IMR-90 (cell line): ENCODE results near the gene RRP1B. TPM values are rescaled to one million over a fixed set of nuclear protein-coding genes. Genes with fewer than 3 reads are reported as not detected.

ENCODE experiments used
- ATAC-seq: fragments of 200-7000 bp; cut with Tn5 transposase; 2 replicates; pipeline ENCODE4 v1.9.1; 2020; ENCODE audit warnings: low read depth, mild to moderate bottlenecking, moderate library complexity
- BruUV-seq: library from RNA; stranded (reverse); fragments of 400-500 nt; replicated peaks from 2 replicates; lab custom pipeline; 2021; lab: Mats Ljungman, UMichigan
- CTCF ChIA-PET: fragments of 300-600 bp; formaldehyde crosslinking; extraction: SDS; loops from one replicate; lab custom pipeline; 2021; ENCODE audit warnings: antibody characterized with exemption; lab: Yijun Ruan, JAX
- POLR2A ChIA-PET: fragments of 300-600 bp; sonication (Branson Sonifier 250); formaldehyde crosslinking; loops from one replicate; lab custom pipeline; 2022; ENCODE audit warnings: antibody characterized with exemption; ENCODE audit not compliant: unreplicated experiment; lab: Charles Lee
- DNase-seq: peaks from one replicate; pipeline ENCODE4 v3.0.0; 2013
- H2AFZ ChIP-seq: replicated peaks from 2 replicates; pipeline ENCODE3; 2013; ENCODE audit warnings: low read length, mild to moderate bottlenecking; ENCODE audit not compliant: poor library complexity
- H2AK5ac ChIP-seq: 2 replicates; pipeline ENCODE4 v1.6.1; 2013; ENCODE audit warnings: low read depth, low read length, inconsistent platforms
- H2AK9ac ChIP-seq: replicated peaks from 2 replicates; pipeline ENCODE3; 2013; ENCODE audit warnings: mild to moderate bottlenecking, low read depth, low read length, moderate library complexity; ENCODE audit not compliant: poor library complexity
- H2BK120ac ChIP-seq: 2 replicates; pipeline ENCODE4 v1.6.1; 2013; ENCODE audit warnings: low read depth, low read length, inconsistent platforms
- H2BK15ac ChIP-seq: 3 replicates; pipeline ENCODE4 v1.6.1; 2013; ENCODE audit warnings: low read depth, low read length, inconsistent platforms
- H2BK20ac ChIP-seq: 2 replicates; pipeline ENCODE4 v1.6.1; 2013; ENCODE audit warnings: low read depth, mild to moderate bottlenecking, inconsistent platforms, low read length, moderate library complexity
- H2BK5ac ChIP-seq: 2 replicates; pipeline ENCODE4 v1.6.1; 2013; ENCODE audit warnings: mild to moderate bottlenecking, low read depth, low read length, inconsistent platforms; ENCODE audit not compliant: poor library complexity, severe bottlenecking
- H3K14ac ChIP-seq: replicated peaks from 2 replicates; pipeline ENCODE4 v1.6.1; 2013; ENCODE audit warnings: low read depth, low read length, inconsistent platforms
- H3K18ac ChIP-seq: 2 replicates; pipeline ENCODE4 v1.6.1; 2013; ENCODE audit warnings: low read depth, low read length, control low read depth
- H3K23ac ChIP-seq: 2 replicates; pipeline ENCODE4 v1.6.1; 2013; ENCODE audit warnings: low read depth, low read length, inconsistent platforms
- H3K27ac ChIP-seq: 2 replicates; pipeline ENCODE4 v1.5.1; 2013; ENCODE audit warnings: mild to moderate bottlenecking, control low read depth, low read length; ENCODE audit not compliant: insufficient read depth
- H3K27me3 ChIP-seq: 2 replicates; pipeline ENCODE4 v1.6.1; 2013; ENCODE audit warnings: low read length; ENCODE audit not compliant: control insufficient read depth, insufficient read depth
- H3K36me3 ChIP-seq: 2 replicates; pipeline ENCODE4 v1.6.1; 2013; ENCODE audit warnings: low read length, mixed read lengths; ENCODE audit not compliant: control insufficient read depth, insufficient read depth
- H3K4ac ChIP-seq: 2 replicates; pipeline ENCODE4 v1.6.1; 2013; ENCODE audit warnings: low read depth, low read length, inconsistent platforms
- H3K4me1 ChIP-seq: 2 replicates; pipeline ENCODE4 v1.6.1; 2013; ENCODE audit warnings: low read length, mixed read lengths; ENCODE audit not compliant: control insufficient read depth, insufficient read depth
- H3K4me2 ChIP-seq: 2 replicates; pipeline ENCODE4 v1.6.1; 2013; ENCODE audit warnings: low read depth, mild to moderate bottlenecking, control low read depth, low read length, moderate library complexity
- H3K4me3 ChIP-seq: 2 replicates; pipeline ENCODE4 v1.5.1; 2013; ENCODE audit warnings: low read depth, mild to moderate bottlenecking, control low read depth, low read length, moderate library complexity; ENCODE audit not compliant: insufficient read depth
- H3K56ac ChIP-seq: 2 replicates; pipeline ENCODE4 v1.6.1; 2013; ENCODE audit warnings: low read length, inconsistent platforms; ENCODE audit not compliant: insufficient read depth; ENCODE audit errors: extremely low read depth
- H3K79me1 ChIP-seq, 2 experiments: 2 replicates each; pipeline ENCODE4 v1.6.1; 2013; ENCODE audit warnings: low read length in 2 of 2, inconsistent platforms in 1 of 2, low read depth in 1 of 2
- H3K9ac ChIP-seq: 2 replicates; pipeline ENCODE4 v1.6.1; 2013; ENCODE audit warnings: low read depth, low read length, control low read depth
- H3K9me1 ChIP-seq: 2 replicates; pipeline ENCODE4 v1.6.1; 2013; ENCODE audit warnings: low read length, inconsistent platforms; ENCODE audit not compliant: insufficient read depth
- H3K9me3 ChIP-seq: 2 replicates; pipeline ENCODE4 v1.6.1; 2013; ENCODE audit warnings: low read length; ENCODE audit not compliant: control insufficient read depth, insufficient read depth
- H4K20me1 ChIP-seq: 2 replicates; pipeline ENCODE4 v1.6.1; 2013; ENCODE audit warnings: low read length, inconsistent platforms; ENCODE audit not compliant: insufficient read depth
- H4K5ac ChIP-seq: 2 replicates; pipeline ENCODE4 v1.6.1; 2013; ENCODE audit warnings: mild to moderate bottlenecking, low read depth, low read length, control low read depth
- H4K8ac ChIP-seq, 2 experiments: 2 replicates each; pipeline ENCODE4 v1.6.1; 2013; ENCODE audit warnings: low read depth in 2 of 2, low read length in 2 of 2, control low read depth in 1 of 2, inconsistent platforms in 1 of 2
- H4K91ac ChIP-seq: 2 replicates; pipeline ENCODE4 v1.6.1; 2013; ENCODE audit warnings: low read depth, low read length, inconsistent platforms; ENCODE audit not compliant: insufficient read depth
- CHD1 ChIP-seq: IDR thresholded peaks from 2 replicates; pipeline ENCODE4 v1.6.1; 2012; ENCODE audit warnings: low read depth, low read length, improper control_type of control experiment
- MAFK ChIP-seq: IDR thresholded peaks from 2 replicates; pipeline ENCODE4 v1.6.1; 2012; ENCODE audit warnings: low read depth, low read length, improper control_type of control experiment
- MAZ ChIP-seq: IDR thresholded peaks from 2 replicates; pipeline ENCODE4 v1.6.1; 2012; ENCODE audit warnings: low read depth, mild to moderate bottlenecking, low read length, improper control_type of control experiment, moderate library complexity, borderline replicate concordance
- RAD21 ChIP-seq: IDR thresholded peaks from 2 replicates; pipeline ENCODE4 v1.6.1; 2012; ENCODE audit warnings: low read length, improper control_type of control experiment
- RFX5 ChIP-seq: IDR thresholded peaks from 2 replicates; pipeline ENCODE4 v1.8.0; 2012; ENCODE audit warnings: low read depth, mild to moderate bottlenecking, low read length, moderate library complexity
- WGBS, 2 experiments: methylation state at CpG; one replicate each; pipeline versions ENCODE4 v1.1.5 to v1.1.7; 2013; ENCODE audit warnings: missing lambda C conversion rate in 2 of 2; ENCODE audit not compliant: insufficient read length in 1 of 2; ENCODE audit errors: extremely low coverage in 2 of 2; 5-methylcytosine and 5-hydroxymethylcytosine counted together
- dilution Hi-C: fragments of 300-500 bp; cut with HindIII; formaldehyde crosslinking; loops from one replicate; pipeline ENCODE4 v1.14.3; 2018; ENCODE audit warnings: low sequenced_read_pairs; ENCODE audit not compliant: unreplicated experiment
- in situ Hi-C: fragments of 300-500 bp; cut with MboI; formaldehyde crosslinking; loops from 3 replicates; pipeline ENCODE4 v1.14.3; 2019; ENCODE audit warnings: low sequenced_read_pairs, inconsistent platforms, mixed read lengths
- intact Hi-C: fragments of 100-400 bp; cut with micrococcal nuclease; formaldehyde crosslinking; loops from 2 replicates; pipeline ENCODE4 v1.10.0; 2022
- polyA plus RNA-seq, 3 experiments: library from polyadenylated mRNA; depleted of rRNA; stranded (reverse); fragments of >200 nt; gene quantifications; 2 replicates each; pipeline ENCODE4 v1.2.3, GENCODE V29; 2012; ENCODE audit warnings: low replicate concordance in 1 of 3
- total RNA-seq: library from RNA; depleted of rRNA; stranded (reverse); fragments of >200 nt; gene quantifications from 2 replicates; pipeline ENCODE4 v1.2.3, GENCODE V29; 2012
- TF ChIP-seq, protein P1 (sequence below): fragments of 150-350 bp; IDR thresholded peaks from 2 replicates; pipeline ENCODE4 v1.6.1; 2016; ENCODE audit warnings: low read depth, mild to moderate bottlenecking, low read length, moderate library complexity, borderline replicate concordance
- TF ChIP-seq, protein P2 (sequence below): fragments of 150-350 bp; IDR thresholded peaks from 2 replicates; pipeline ENCODE4 v1.6.1; 2017; ENCODE audit warnings: mild to moderate bottlenecking, antibody characterized with exemption, low read length, low read depth

Gene RRP1B
- total and polyA plus RNA-seq, 2 of the 4 experiments (the other 2 are of a cell fraction) = 11.1 to 16.1 TPM

DNA sequence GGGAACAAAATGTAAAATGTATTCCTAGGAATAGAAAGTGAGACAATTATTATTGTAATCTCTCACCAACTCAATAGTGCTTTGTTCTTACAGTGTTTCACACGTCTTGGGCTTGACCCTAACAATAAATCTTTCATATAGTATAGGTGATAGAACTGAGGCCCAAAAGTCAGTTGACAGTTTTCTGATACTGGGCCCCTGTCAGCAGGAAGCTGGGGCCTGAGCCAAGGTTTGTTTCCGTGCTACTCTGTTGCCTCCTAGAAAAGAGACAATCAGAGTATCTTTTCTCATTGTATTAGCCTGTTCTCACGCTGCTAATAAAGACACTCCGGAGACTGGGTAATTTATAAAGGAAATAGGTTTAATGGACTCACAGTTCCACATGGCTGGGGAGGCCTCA, 5.0 kb downstream of the RRP1B start:
- POLR2A ChIA-PET = no interaction called here
- Histone ChIP-seq H3K36me3 (peaks cover 12% of the 10 kb centered on the region), H3K79me1 (peaks cover 48 to 70% of the 10 kb centered on the region in 2 experiments), H4K91ac (no peak overlapping the region), H2BK120ac (no peak overlapping the region), H3K27ac (no peak overlapping the region), H2AK5ac (no peak overlapping the region), H4K20me1 (peaks cover 31% of the 10 kb centered on the region), H3K27me3 (no peaks in the 10 kb centered on the region), H2BK15ac (no peak overlapping the region), H3K4me3 (no peak overlapping the region), H3K9me3 (no peaks in the 10 kb centered on the region), H2BK20ac (no peak overlapping the region), H3K23ac (no peak overlapping the region), H3K4me1 (0 out of 2 replicates have a peak, but pooled peaks cover 2% of the 10 kb centered on the region), H2BK5ac (no peak overlapping the region), H2AFZ (no peak overlapping the region), H3K4me2 (no peak overlapping the region), H2AK9ac (no peak overlapping the region), H4K8ac (no peak overlapping the region), H3K14ac (no peak overlapping the region), H3K18ac (no peak overlapping the region), H3K56ac (no peak overlapping the region), H3K9ac (no peak overlapping the region), H3K9me1 (peaks cover 15% of the 10 kb centered on the region), H4K5ac (no peak overlapping the region), H3K4ac (no peak overlapping the region)
- in situ Hi-C loops (no loop called here), intact Hi-C loops (loop anchor here (10.0 kb wide), 1 partner anchor 60 kb away; no protein-coding TSS in a partner anchor), dilution Hi-C loops (no loop called here)
- ATAC-seq (no peak), DNase-seq (no peak)
- CTCF ChIA-PET = no interaction called here
- BruUV-seq = no TSS peak
- WGBS, 2 experiments = no CpG with 5 or more reads among the region's 4 CpGs
- no peak for TF ChIP-seq MAZ
- TF ChIP-seq, protein P1, sequence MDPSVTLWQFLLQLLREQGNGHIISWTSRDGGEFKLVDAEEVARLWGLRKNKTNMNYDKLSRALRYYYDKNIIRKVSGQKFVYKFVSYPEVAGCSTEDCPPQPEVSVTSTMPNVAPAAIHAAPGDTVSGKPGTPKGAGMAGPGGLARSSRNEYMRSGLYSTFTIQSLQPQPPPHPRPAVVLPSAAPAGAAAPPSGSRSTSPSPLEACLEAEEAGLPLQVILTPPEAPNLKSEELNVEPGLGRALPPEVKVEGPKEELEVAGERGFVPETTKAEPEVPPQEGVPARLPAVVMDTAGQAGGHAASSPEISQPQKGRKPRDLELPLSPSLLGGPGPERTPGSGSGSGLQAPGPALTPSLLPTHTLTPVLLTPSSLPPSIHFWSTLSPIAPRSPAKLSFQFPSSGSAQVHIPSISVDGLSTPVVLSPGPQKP = no peak
- no peak for TF ChIP-seq RFX5
- TF ChIP-seq CHD1 = no peak
- TF ChIP-seq RAD21 = no peak
- no peak for TF ChIP-seq MAFK
- TF ChIP-seq, protein P2, sequence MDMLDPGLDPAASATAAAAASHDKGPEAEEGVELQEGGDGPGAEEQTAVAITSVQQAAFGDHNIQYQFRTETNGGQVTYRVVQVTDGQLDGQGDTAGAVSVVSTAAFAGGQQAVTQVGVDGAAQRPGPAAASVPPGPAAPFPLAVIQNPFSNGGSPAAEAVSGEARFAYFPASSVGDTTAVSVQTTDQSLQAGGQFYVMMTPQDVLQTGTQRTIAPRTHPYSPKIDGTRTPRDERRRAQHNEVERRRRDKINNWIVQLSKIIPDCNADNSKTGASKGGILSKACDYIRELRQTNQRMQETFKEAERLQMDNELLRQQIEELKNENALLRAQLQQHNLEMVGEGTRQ = no peak
